ENCODE results near the gene HPCAL1. TPM values are rescaled to one million over a fixed set of nuclear protein-coding genes. Genes with fewer than 3 reads are reported as not detected.

HPCAL1 gene
- total and polyA plus RNA-seq, 2 of the 8 experiments (the other 6 are each of a cell fraction or from before 2014, with no cell fraction given) = 5.8 to 8.6 TPM

DNA sequence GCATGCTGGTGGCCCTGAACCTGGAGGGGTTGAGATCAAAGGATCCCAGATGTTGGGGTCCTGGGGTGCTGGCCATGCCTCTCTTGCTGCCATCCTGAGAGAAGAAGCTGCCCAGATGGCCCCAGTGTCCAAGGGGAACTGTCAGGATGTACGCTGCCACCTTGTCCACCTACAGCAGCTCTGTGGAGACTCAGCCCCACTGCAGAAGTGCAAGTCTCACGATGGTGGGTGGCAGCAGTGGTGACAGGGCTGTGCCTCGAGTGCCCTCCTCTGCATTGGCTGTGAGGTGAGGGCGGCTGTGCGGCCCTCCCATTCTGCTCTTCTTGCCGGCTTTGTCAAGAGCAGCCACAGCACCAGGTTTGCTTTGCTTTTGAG is 120.7 kb downstream of the HPCAL1 start:
- POLR2A ChIA-PET (ENCODE audit: partially characterized antibody) = interaction anchor here (0.6 to 1.4 kb wide), 3 partner anchors 10 to 209 kb away, joined by 3 to 4 read pairs (median 3); no protein-coding TSS in a partner anchor
- Histone ChIP-seq H3K36me3 (ENCODE audit: control insufficient read depth in 2 of 4, insufficient read depth in 4 of 4, low read length in 3 of 4) (no peaks in the 10 kb centered on the region), H3K9me3 (ENCODE audit: insufficient read depth in 2 of 2, low read depth in 1 of 2, low read length in 1 of 2) (no peaks in the 10 kb centered on the region), H3K4me2 (ENCODE audit: insufficient read depth in 1 of 2, low read depth in 2 of 2, low read length in 2 of 2) (no peak overlapping the region), H3K27me3 (replicated peaks in 1 of 4; ENCODE audit: control insufficient read depth in 3 of 4, extremely low read depth in 1 of 4, insufficient read depth in 3 of 4, low read length in 3 of 4) (no peaks in the 10 kb centered on the region), H2BK12ac (ENCODE audit: low read depth, low read length) (no peak overlapping the region), H3K23me2 (ENCODE audit: low read depth, low read length) (no peaks in the 10 kb centered on the region), H3K79me1 (ENCODE audit: low read depth, low read length) (no peaks in the 10 kb centered on the region), H2AK5ac (ENCODE audit: low read depth, low read length) (no peak overlapping the region), H3K4me1 (replicated peaks in 1 of 4; ENCODE audit: control insufficient read depth in 3 of 4, insufficient read depth in 4 of 4, low read length in 3 of 4) (no peaks in the 10 kb centered on the region), H3K27ac (ENCODE audit: low read depth, low read length) (no peak overlapping the region), H4K8ac (ENCODE audit: extremely low read depth, insufficient read depth, low read length) (no peak overlapping the region), H3K23ac (ENCODE audit: insufficient read length) (no peak overlapping the region), H2BK120ac (replicated peaks; ENCODE audit: low read depth, low read length) (no peak overlapping the region), H4K20me1 (replicated peaks in 1 of 2; ENCODE audit: control insufficient read depth in 1 of 2, insufficient read depth in 2 of 2, low read length in 2 of 2) (peaks cover 0 to 2% of the 10 kb centered on the region in 2 experiments), H2BK15ac (ENCODE audit: low read length) (no peak overlapping the region), H3K4ac (replicated peaks; ENCODE audit: insufficient read length, low read depth, low read length) (no peak overlapping the region), H2AFZ (ENCODE audit: low read length) (no peak overlapping the region), H2BK5ac (ENCODE audit: low read depth, low read length) (no peak overlapping the region), H3K79me2 (ENCODE audit: control insufficient read depth in 1 of 2, insufficient read depth in 2 of 2, low read length in 2 of 2) (no peaks in the 10 kb centered on the region), H4K5ac (ENCODE audit: insufficient read length, low read depth, low read length) (no peak overlapping the region), H3K14ac (ENCODE audit: insufficient read length) (no peak overlapping the region), H4K91ac (replicated peaks; ENCODE audit: insufficient read length, low read length) (no peak overlapping the region), H2BK20ac (ENCODE audit: low read length) (no peak overlapping the region), H3K56ac (replicated peaks; ENCODE audit: insufficient read length, low read depth, low read length) (no peak overlapping the region), H3K4me3 (ENCODE audit: extremely low read depth in 1 of 4, insufficient read depth in 2 of 4, low read depth in 3 of 4, low read length in 4 of 4) (no peak overlapping the region), H3K18ac (ENCODE audit: extremely low read depth, low read length) (no peak overlapping the region), H3K9ac (replicated peaks in 1 of 4; ENCODE audit: extremely low read depth in 1 of 4, low read depth in 3 of 4, low read length in 3 of 4) (no peak overlapping the region)
- FAIRE-seq = no peak
- CTCF ChIA-PET (ENCODE audit: partially characterized antibody) = interaction anchor here (1.8 to 2.2 kb wide), 3 partner anchors 9 to 26 kb away, joined by 4 to 13 read pairs (median 7); no protein-coding TSS in a partner anchor
- DNase-seq (ENCODE audit: low read depth in 1 of 2, low spot score in 2 of 2) = no peak
- WGBS, 2 experiments (ENCODE audit: extremely low coverage in 1 of 2, insufficient coverage in 1 of 2, insufficient read length in 1 of 2, insufficient replicate concordance in 2 of 2, low coverage in 1 of 2, low lambda C conversion rate in 2 of 2, missing lambda C conversion rate in 1 of 2) = 87% methylated on average over 6 of the region's 6 CpGs; no CpG with 5 or more reads in 1 of the 2 experiments
- TF ChIP-seq POLR2A (IDR thresholded peaks at IDR 0.05; ENCODE audit: control extremely low read depth in 1 of 2, low read depth in 2 of 2, low read length in 2 of 2) = no peak
- TF ChIP-seq HDAC6 (IDR thresholded peaks at IDR 0.05; ENCODE audit: low read depth, low read length) = no peak
- TF ChIP-seq ATF3 (IDR thresholded peaks at IDR 0.05; ENCODE audit: insufficient read depth, low read depth, low read length) = no peak
- no peak for TF ChIP-seq POLR2AphosphoS5 (IDR thresholded peaks at IDR 0.05; ENCODE audit: low read depth, low read length)
- TF ChIP-seq TEAD4 (IDR thresholded peaks at IDR 0.05; ENCODE audit: low read depth, low read length) = no peak
- TF ChIP-seq SRF (IDR thresholded peaks at IDR 0.05; ENCODE audit: low read depth, low read length) = no peak
- no peak for TF ChIP-seq BRCA1 (IDR thresholded peaks at IDR 0.05; ENCODE audit: low read depth, low read length)
